Osteocyte (in vitro differentiated cells): ENCODE data around the gene USP8. TPM values are rescaled to one million over a fixed set of nuclear protein-coding genes. Genes with fewer than 3 reads are reported as not detected.

Experiments used
- total RNA-seq: library from RNA; stranded (reverse); gene quantifications from 2 replicates; pipeline ENCODE4 v1.2.1, GENCODE V29; 2021

USP8 gene
- total RNA-seq, 1 donor from 2014 or later: 55.3 TPM

Other genes with a start within 250 kb of the USP8 start
- not detected in 2 replicates for gene SLC27A2, start 242.2 kb upstream of the USP8 start, total RNA-seq
- not detected in 2 replicates for gene HDC, start 158.7 kb upstream of the USP8 start, total RNA-seq
- 15.9 and 18.9 TPM in 2 replicates for gene GABPB1, start 69.2 kb upstream of the USP8 start, total RNA-seq
- 0.47 and 2.0 TPM in 2 replicates for gene USP50, start 122.3 kb downstream of the USP8 start, total RNA-seq